ENCODE results near the gene TMEM139.

The TMEM139 gene

GRCh38 chr7:143323653-143324052 lies 38.9 kb downstream of the TMEM139 start:
- no peak for DNase-seq (ENCODE audit: low spot score)

- DNase-seq (ENCODE audit: low spot score), result no peak
These were observed 40.5 kb downstream of the TMEM139 start for GRCh38 chr7:143325240-143325639.

- DNase-seq (ENCODE audit: low spot score), result no peak
These were observed 43.1 kb downstream of the TMEM139 start for GRCh38 chr7:143327903-143328302.

GRCh38 chr7:143329471-143330170 lies 44.9 kb downstream of the TMEM139 start:
- no peak for DNase-seq (ENCODE audit: low spot score)

GRCh38 chr7:143331179-143331801 lies 46.5 kb downstream of the TMEM139 start:
- no peak for DNase-seq (ENCODE audit: low spot score)

- DNase-seq (ENCODE audit: low spot score), result no peak
These were observed 49.5 kb downstream of the TMEM139 start for GRCh38 chr7:143334244-143334643.

GRCh38 chr7:143337216-143337615 lies 52.5 kb downstream of the TMEM139 start:
- no peak for DNase-seq (ENCODE audit: low spot score)
